Activated CD4-positive, alpha-beta memory T cell treated with anti-CD3 and anti-CD28 coated beads for 36 hours (primary cell): ENCODE results near the gene ACADSB. TPM values are rescaled to one million over a fixed set of nuclear protein-coding genes. Genes with fewer than 3 reads are reported as not detected.

Source experiments
- CTCF ChIA-PET: fragments of 350-600 bp; sonication (Branson Sonifier 250); formaldehyde crosslinking; loops from one replicate; lab custom pipeline; 2021; ENCODE audit warnings: antibody characterized with exemption, inconsistent platforms; lab: Charles Lee
- POLR2A ChIA-PET: fragments of 350-600 bp; sonication (Branson Sonifier 250); formaldehyde crosslinking; loops from one replicate; lab custom pipeline; 2021; ENCODE audit warnings: antibody characterized with exemption; lab: Charles Lee
- DNase-seq: peaks from one replicate; pipeline ENCODE4 v3.0.0-alpha.2; 2020
- H3K27ac Mint-ChIP-seq: one replicate; pipeline ENCODE4 v1.8.0; 2021; ENCODE audit warnings: mixed read lengths
- H3K27me3 Mint-ChIP-seq: one replicate; pipeline ENCODE4 v1.8.0; 2021; ENCODE audit warnings: mixed read lengths
- H3K36me3 Mint-ChIP-seq: one replicate; pipeline ENCODE4 v1.8.0; 2021; ENCODE audit warnings: mixed read lengths
- H3K4me1 Mint-ChIP-seq: one replicate; pipeline ENCODE4 v1.8.0; 2021; ENCODE audit warnings: low read depth, mixed read lengths
- H3K4me3 Mint-ChIP-seq: one replicate; pipeline ENCODE4 v1.8.0; 2021; ENCODE audit warnings: mild to moderate bottlenecking, mixed read lengths
- H3K9me3 Mint-ChIP-seq: one replicate; pipeline ENCODE4 v1.8.0; 2021; ENCODE audit warnings: mixed read lengths
- intact Hi-C: fragments of 100-400 bp; cut with micrococcal nuclease; formaldehyde crosslinking; loops from one replicate; pipeline ENCODE4 v1.15.1; 2023
- total RNA-seq, 2 experiments: library from RNA; stranded (reverse); gene quantifications; one replicate each; pipeline ENCODE4 v1.2.3, GENCODE V29; 2021

Gene ACADSB
- total RNA-seq, 2 experiments from 2014 or later, result 22.1 to 25.1 TPM

DNA sequence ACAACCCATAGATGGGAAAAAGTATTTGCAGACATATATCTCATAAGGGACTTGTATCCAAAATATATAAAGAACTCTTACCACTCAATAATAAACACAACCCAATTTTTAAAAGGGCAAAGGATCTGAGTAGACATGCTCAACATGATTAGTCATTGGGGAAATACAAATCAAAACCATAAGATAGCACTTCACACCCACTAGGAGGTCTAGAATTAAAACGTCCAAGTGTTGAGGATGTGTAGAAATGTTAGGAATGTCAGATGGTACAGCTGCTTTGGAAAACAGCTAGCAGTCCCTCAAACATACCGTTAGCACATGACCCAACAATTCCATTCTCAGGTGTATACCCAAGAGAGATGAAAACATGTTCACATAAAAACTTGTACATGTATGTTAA lies 20.3 kb upstream of the ACADSB start:
- Mint-ChIP-seq H3K27ac (no peak overlapping the region), H3K4me3 (no peak overlapping the region), H3K27me3 (no peaks in the 10 kb centered on the region), H3K4me1 (peaks cover 3% of the 10 kb centered on the region), H3K9me3 (no peaks in the 10 kb centered on the region), H3K36me3 (peaks cover 1% of the 10 kb centered on the region)
- intact Hi-C loops, result no loop called here
- CTCF ChIA-PET, result no interaction called here
- DNase-seq, result no peak
- POLR2A ChIA-PET, result no interaction called here

DNA sequence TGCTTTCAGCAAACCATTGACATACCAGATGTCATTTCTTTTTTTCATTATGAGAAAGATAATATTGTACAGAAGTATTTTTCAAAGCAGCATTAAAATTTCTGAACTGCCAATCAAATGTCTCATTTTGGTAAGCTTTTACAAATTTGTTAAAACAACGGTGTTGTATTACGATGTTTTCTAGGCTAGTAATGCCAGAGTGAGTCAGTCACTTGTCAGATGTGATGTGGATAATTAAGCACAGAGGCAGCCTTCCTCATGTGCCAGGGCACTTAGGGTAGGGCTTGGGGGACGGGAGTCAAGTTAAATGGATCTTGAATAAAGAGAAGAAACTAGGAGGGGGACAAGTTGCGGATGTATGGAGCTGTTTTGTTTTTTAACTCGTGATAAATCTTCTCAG lies 18.5 kb upstream of the ACADSB start:
- ChIA-PET CTCF (interaction anchor here (1.3 kb wide), 1 partner anchor 10 kb away, joined by 7 read pairs; the partner anchor contains the start of gene PSTK), POLR2A (interaction anchor here (2.2 kb wide), 1 partner anchor 18 kb away, joined by 6 read pairs; no protein-coding TSS in a partner anchor)
- intact Hi-C loops, result no loop called here
- no peaks in the 10 kb centered on the region for H3K27me3 Mint-ChIP-seq
- H3K9me3 Mint-ChIP-seq, result no peaks in the 10 kb centered on the region
- peak overlapping the region; percentile 26 for H3K27ac Mint-ChIP-seq
- peaks cover 9% of the 10 kb centered on the region for H3K36me3 Mint-ChIP-seq
- H3K4me1 Mint-ChIP-seq, result peaks cover 3% of the 10 kb centered on the region
- H3K4me3 Mint-ChIP-seq, result no peak overlapping the region
- no peak for DNase-seq

GRCh38 chr10:122992031-122992585 lies 16.7 kb upstream of the ACADSB start:
- H3K36me3 Mint-ChIP-seq, result peaks cover 13% of the 10 kb centered on the region
- ChIA-PET POLR2A (no interaction called here), CTCF (no interaction called here)
- no peak for DNase-seq
- H3K9me3 Mint-ChIP-seq, result no peaks in the 10 kb centered on the region
- H3K4me3 Mint-ChIP-seq, result no peak overlapping the region
- no peaks in the 10 kb centered on the region for H3K27me3 Mint-ChIP-seq
- peaks cover 3% of the 10 kb centered on the region for H3K4me1 Mint-ChIP-seq
- intact Hi-C loops, result no loop called here
- H3K27ac Mint-ChIP-seq, result no peak overlapping the region

GRCh38 chr10:122993797-122994336 lies 14.9 kb upstream of the ACADSB start:
- no peak overlapping the region for H3K4me3 Mint-ChIP-seq
- intact Hi-C loops, result no loop called here
- H3K9me3 Mint-ChIP-seq, result no peaks in the 10 kb centered on the region
- no peak for DNase-seq
- POLR2A ChIA-PET, result no interaction called here
- no peak overlapping the region for H3K27ac Mint-ChIP-seq
- H3K27me3 Mint-ChIP-seq, result no peaks in the 10 kb centered on the region
- CTCF ChIA-PET, result interaction anchor here (1.5 kb wide), 1 partner anchor 17 kb away, joined by 3 read pairs; no protein-coding TSS in a partner anchor
- no peaks in the 10 kb centered on the region for H3K4me1 Mint-ChIP-seq
- H3K36me3 Mint-ChIP-seq, result peaks cover 13% of the 10 kb centered on the region

- no peak overlapping the region for H3K27ac Mint-ChIP-seq
- ChIA-PET POLR2A (no interaction called here), CTCF (interaction anchor here (1.7 kb wide), 1 partner anchor 15 kb away, joined by 5 read pairs; no protein-coding TSS in a partner anchor)
Observed at GRCh38 chr10:122995936-122996335, 12.9 kb upstream of the ACADSB start.

DNA sequence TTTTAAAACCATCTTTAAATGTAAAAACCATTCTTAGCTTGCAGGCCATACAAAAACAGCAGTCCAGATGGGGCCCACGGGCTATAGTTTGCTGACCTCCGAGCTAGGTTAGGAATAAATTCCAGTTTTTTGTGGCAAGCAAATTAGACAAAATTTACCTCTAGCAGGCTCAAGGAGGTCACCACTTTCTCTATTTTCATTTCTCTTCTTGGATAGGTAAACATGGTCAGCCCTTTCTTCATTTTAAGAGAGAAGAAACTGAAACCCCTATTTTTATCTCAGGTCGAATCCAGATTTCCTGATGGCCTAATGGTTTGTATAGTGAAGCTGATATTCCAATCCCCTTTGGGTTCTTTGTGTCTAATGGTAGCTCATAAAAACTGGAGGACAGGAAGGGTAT lies 10.9 kb upstream of the ACADSB start:
- Mint-ChIP-seq H3K4me1 (peaks cover 26% of the 10 kb centered on the region), H3K4me3 (no peak overlapping the region), H3K9me3 (no peaks in the 10 kb centered on the region), H3K36me3 (peaks cover 17% of the 10 kb centered on the region), H3K27me3 (no peaks in the 10 kb centered on the region), H3K27ac (peak overlapping the region; percentile 3)
- ChIA-PET POLR2A (no interaction called here), CTCF (interaction anchor here (1.0 to 1.4 kb wide), 2 partner anchors 10 to 17 kb away, joined by 3 read pairs; no protein-coding TSS in a partner anchor)
- no peak for DNase-seq
- intact Hi-C loops, result no loop called here

More at GRCh38 chr10:122995936-122996335, 12.9 kb upstream of the ACADSB start:
- peaks cover 13% of the 10 kb centered on the region for H3K36me3 Mint-ChIP-seq
- H3K9me3 Mint-ChIP-seq, result no peaks in the 10 kb centered on the region
- H3K4me3 Mint-ChIP-seq, result no peak overlapping the region
- DNase-seq, result no peak
- intact Hi-C loops, result no loop called here
- H3K27me3 Mint-ChIP-seq, result no peaks in the 10 kb centered on the region
- peaks cover 17% of the 10 kb centered on the region for H3K4me1 Mint-ChIP-seq

GRCh38 chr10:122998360-122998917 lies 10.4 kb upstream of the ACADSB start:
- H3K4me3 Mint-ChIP-seq, result no peak overlapping the region
- intact Hi-C loops, result no loop called here
- no peak for DNase-seq
- H3K9me3 Mint-ChIP-seq, result no peaks in the 10 kb centered on the region
- ChIA-PET POLR2A (interaction anchor here (0.9 kb wide), 1 partner anchor 9 kb away, joined by 3 read pairs; no protein-coding TSS in a partner anchor), CTCF (interaction anchor here (1.0 to 1.4 kb wide), 2 partner anchors 9 to 18 kb away, joined by 3 read pairs; no protein-coding TSS in a partner anchor)
- H3K27me3 Mint-ChIP-seq, result no peaks in the 10 kb centered on the region
- H3K4me1 Mint-ChIP-seq, result peaks cover 26% of the 10 kb centered on the region
- peak overlapping the region; percentile 3 for H3K27ac Mint-ChIP-seq
- H3K36me3 Mint-ChIP-seq, result peaks cover 17% of the 10 kb centered on the region

DNA sequence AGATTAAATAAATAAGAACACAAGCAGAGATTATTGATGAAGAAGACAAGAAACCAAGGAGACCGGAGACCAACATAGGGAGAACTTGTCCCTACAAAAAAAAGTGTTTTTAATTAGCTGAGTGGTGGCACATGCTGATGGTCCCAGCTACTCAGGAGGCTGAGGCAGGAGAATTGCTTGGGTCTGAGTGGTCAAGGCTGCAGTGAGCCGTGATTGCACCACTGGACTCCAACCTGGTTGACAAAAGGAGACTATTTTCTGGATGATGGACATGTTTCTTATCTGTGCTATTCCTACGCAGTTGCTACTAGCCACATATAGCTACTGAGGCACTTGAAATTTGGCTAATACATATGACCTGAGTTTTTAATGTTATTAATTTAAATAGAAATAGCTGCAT lies 9.9 kb upstream of the ACADSB start:
- intact Hi-C loops, result no loop called here
- no peak for DNase-seq
- Mint-ChIP-seq H3K4me1 (peaks cover 28% of the 10 kb centered on the region), H3K27me3 (no peaks in the 10 kb centered on the region), H3K36me3 (peaks cover 15% of the 10 kb centered on the region), H3K9me3 (no peaks in the 10 kb centered on the region), H3K4me3 (no peak overlapping the region), H3K27ac (no peak overlapping the region)
- POLR2A ChIA-PET, result interaction anchor here (0.9 kb wide), 1 partner anchor 9 kb away, joined by 3 read pairs; no protein-coding TSS in a partner anchor
- CTCF ChIA-PET, result interaction anchor here (0.9 kb wide), 1 partner anchor 14 kb away, joined by 3 read pairs; no protein-coding TSS in a partner anchor

GRCh38 chr10:122999347-122999746 lies 9.5 kb upstream of the ACADSB start:
- DNase-seq, result no peak
- H3K4me3 Mint-ChIP-seq, result no peak overlapping the region
- no peaks in the 10 kb centered on the region for H3K27me3 Mint-ChIP-seq
- peaks cover 30% of the 10 kb centered on the region for H3K4me1 Mint-ChIP-seq
- intact Hi-C loops, result no loop called here
- peak overlapping the region; percentile 50 for H3K27ac Mint-ChIP-seq
- ChIA-PET CTCF (interaction anchor here (0.6 to 0.9 kb wide), 2 partner anchors 14 to 633 kb away, joined by 3 read pairs; no protein-coding TSS in a partner anchor), POLR2A (interaction anchor here (0.7 to 0.9 kb wide), 2 partner anchors 8 kb away, joined by 3 read pairs; no protein-coding TSS in a partner anchor)
- H3K9me3 Mint-ChIP-seq, result no peaks in the 10 kb centered on the region
- H3K36me3 Mint-ChIP-seq, result peaks cover 11% of the 10 kb centered on the region

GRCh38 chr10:123000155-123000554 lies 8.7 kb upstream of the ACADSB start:
- Mint-ChIP-seq H3K4me1 (peaks cover 35% of the 10 kb centered on the region), H3K4me3 (no peak overlapping the region), H3K36me3 (peaks cover 8% of the 10 kb centered on the region), H3K9me3 (no peaks in the 10 kb centered on the region), H3K27me3 (no peaks in the 10 kb centered on the region), H3K27ac (peak overlapping the region; percentile 66)
- no peak for DNase-seq
- CTCF ChIA-PET, result no interaction called here
- POLR2A ChIA-PET, result interaction anchor here (0.7 to 0.8 kb wide), 2 partner anchors 9 to 18 kb away, joined by 3 read pairs; no protein-coding TSS in a partner anchor
- intact Hi-C loops, result loop anchor here (1.0 to 10.0 kb wide), 2 partner anchors 8 to 625 kb away; partner anchors contain the start of genes IKZF5 and PLEKHA1

DNA sequence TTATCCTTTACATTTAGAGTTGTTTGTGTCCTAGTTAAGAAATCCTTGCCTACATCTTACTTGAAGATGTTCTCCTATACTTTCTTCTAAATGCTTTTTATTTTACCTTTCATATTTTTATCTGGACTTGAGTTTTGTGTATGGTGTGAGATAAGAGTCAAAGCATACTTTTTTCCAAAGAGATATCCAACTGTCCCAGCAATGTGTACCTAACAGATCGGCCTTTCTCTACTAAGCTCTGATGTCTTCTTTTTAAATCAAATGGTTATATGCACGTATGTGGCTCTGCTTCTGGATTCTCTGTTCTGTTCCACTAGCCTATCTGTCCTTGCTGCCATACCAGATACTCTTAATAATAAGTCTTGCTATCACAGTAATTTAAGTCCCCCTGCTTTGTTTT lies 7.4 kb upstream of the ACADSB start:
- no peak overlapping the region for H3K4me3 Mint-ChIP-seq
- ChIA-PET CTCF (no interaction called here), POLR2A (no interaction called here)
- peaks cover 45% of the 10 kb centered on the region for H3K4me1 Mint-ChIP-seq
- intact Hi-C loops, result loop anchor here (10.0 kb wide), 1 partner anchor 627 kb away; the partner anchor contains the start of gene PLEKHA1
- no peak overlapping the region for H3K27ac Mint-ChIP-seq
- no peaks in the 10 kb centered on the region for H3K9me3 Mint-ChIP-seq
- DNase-seq, result no peak
- peaks cover 4% of the 10 kb centered on the region for H3K36me3 Mint-ChIP-seq
- no peaks in the 10 kb centered on the region for H3K27me3 Mint-ChIP-seq

DNA sequence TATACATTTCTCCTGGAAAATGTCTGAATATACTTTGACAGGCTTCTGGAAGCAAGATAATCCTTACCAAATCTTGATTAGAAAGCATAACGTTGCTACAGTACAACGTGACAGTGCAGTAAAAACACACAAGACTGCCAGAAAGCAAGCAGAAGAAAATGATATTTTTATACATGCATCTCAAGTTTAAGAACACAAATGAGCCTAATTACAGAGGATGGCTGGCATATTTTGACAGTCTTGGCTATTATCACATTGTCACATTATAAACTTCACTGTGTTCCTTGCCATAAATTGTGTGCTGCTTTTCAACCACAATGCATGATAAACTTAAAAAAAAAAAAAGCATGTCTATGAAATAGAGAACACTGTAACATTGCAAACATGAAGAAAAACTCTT lies 4.5 kb upstream of the ACADSB start:
- CTCF ChIA-PET, result interaction anchor here (1.9 kb wide), 1 partner anchor 25 kb away, joined by 4 read pairs; the partner anchor contains the start of gene PSTK

More for the DNA sequence above, 4.5 kb upstream of the ACADSB start:
- Mint-ChIP-seq H3K36me3 (peaks cover 9% of the 10 kb centered on the region), H3K4me3 (no peak overlapping the region), H3K27me3 (no peaks in the 10 kb centered on the region), H3K4me1 (peaks cover 59% of the 10 kb centered on the region), H3K9me3 (no peaks in the 10 kb centered on the region), H3K27ac (no peak overlapping the region)
- no peak for DNase-seq
- POLR2A ChIA-PET, result no interaction called here
- intact Hi-C loops, result loop anchor here (10.0 kb wide), 1 partner anchor 629 kb away; the partner anchor contains the start of gene PLEKHA1
